ENCODE data around the gene SAXO1. TPM values are rescaled to one million over a fixed set of nuclear protein-coding genes. Genes with fewer than 3 reads are reported as not detected.

SAXO1 gene
- total RNA-seq, 1 experiment from 2014 or later: 0.09 TPM

DNA sequence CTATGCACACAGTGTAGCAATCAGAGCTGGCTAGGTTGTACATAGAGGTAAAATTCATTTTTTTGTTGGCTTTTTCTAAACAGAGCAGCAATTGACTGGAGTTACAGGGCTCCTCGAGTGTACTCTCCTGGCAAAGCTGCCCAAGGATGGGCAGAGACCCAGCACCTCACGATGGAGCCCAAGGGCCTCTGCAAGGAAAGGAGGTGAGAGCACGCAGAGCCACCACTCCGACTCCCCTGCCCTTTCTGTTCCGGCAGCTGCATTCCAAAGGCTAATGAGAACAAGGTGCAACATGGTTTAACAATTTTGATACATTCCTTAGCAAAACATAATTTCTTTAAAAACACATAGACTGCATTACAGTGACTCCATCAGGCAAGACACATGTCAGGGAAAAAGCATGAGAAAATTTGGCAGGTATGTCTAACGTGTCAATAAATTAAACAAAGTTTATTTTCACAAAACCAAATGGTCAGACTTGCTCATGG is 47.5 kb downstream of the SAXO1 start (continued):
- TF ChIP-seq, protein P1, sequence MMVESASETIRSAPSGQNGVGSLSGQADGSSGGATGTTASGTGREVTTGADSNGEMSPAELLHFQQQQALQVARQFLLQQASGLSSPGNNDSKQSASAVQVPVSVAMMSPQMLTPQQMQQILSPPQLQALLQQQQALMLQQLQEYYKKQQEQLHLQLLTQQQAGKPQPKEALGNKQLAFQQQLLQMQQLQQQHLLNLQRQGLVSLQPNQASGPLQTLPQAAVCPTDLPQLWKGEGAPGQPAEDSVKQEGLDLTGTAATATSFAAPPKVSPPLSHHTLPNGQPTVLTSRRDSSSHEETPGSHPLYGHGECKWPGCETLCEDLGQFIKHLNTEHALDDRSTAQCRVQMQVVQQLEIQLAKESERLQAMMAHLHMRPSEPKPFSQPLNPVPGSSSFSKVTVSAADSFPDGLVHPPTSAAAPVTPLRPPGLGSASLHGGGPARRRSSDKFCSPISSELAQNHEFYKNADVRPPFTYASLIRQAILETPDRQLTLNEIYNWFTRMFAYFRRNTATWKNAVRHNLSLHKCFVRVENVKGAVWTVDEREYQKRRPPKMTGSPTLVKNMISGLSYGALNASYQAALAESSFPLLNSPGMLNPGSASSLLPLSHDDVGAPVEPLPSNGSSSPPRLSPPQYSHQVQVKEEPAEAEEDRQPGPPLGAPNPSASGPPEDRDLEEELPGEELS (CRISPR knock-in tag; IDR thresholded peaks at IDR 0.05): no peak
- TF ChIP-seq JAZF1 (CRISPR knock-in tag; IDR thresholded peaks at IDR 0.05): no peak
- TF ChIP-seq, protein P2, sequence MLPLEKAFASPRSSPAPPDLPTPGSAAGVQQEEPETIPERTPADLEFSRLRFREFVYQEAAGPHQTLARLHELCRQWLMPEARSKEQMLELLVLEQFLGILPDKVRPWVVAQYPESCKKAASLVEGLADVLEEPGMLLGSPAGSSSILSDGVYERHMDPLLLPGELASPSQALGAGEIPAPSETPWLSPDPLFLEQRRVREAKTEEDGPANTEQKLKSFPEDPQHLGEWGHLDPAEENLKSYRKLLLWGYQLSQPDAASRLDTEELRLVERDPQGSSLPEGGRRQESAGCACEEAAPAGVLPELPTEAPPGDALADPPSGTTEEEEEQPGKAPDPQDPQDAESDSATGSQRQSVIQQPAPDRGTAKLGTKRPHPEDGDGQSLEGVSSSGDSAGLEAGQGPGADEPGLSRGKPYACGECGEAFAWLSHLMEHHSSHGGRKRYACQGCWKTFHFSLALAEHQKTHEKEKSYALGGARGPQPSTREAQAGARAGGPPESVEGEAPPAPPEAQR (CRISPR knock-in tag; IDR thresholded peaks at IDR 0.05): no peak
- no peak for TF ChIP-seq NFYB (CRISPR knock-in tag; conservative IDR thresholded peaks at IDR 0.05; ENCODE audit: low read depth)

- CTCF ChIA-PET: interaction anchor here (1.4 kb wide), 1 partner anchor 483 kb away, joined by 3 read pairs; no protein-coding TSS in a partner anchor
- Mint-ChIP-seq H3K4me1 (peaks cover 9% of the 10 kb centered on the region), H3K9me3 (peaks cover 13% of the 10 kb centered on the region), H3K36me3 (peaks cover 11% of the 10 kb centered on the region; the same call in 1 of the 2 replicates), H3K27me3 (ENCODE audit: low read depth) (no peaks in the 10 kb centered on the region), H3K4me3 (no peak overlapping the region), H3K27ac (no peak overlapping the region)
- POLR2A ChIA-PET: no interaction called here
- no peak for ATAC-seq
- DNase-seq (ENCODE audit: low spot score): no peak
- TF ChIP-seq IRF2 (CRISPR knock-in tag; IDR thresholded peaks at IDR 0.05; ENCODE audit: borderline replicate concordance, low read depth) (no peak), ETV6 (CRISPR knock-in tag; IDR thresholded peaks at IDR 0.05) (no peak), MYBL2 (CRISPR knock-in tag; IDR thresholded peaks at IDR 0.05) (no peak), FOXK1 (CRISPR knock-in tag; IDR thresholded peaks at IDR 0.05) (no peak), NFE2L1 (CRISPR knock-in tag; IDR thresholded peaks at IDR 0.05) (no peak), ZBTB21 (CRISPR knock-in tag; IDR thresholded peaks at IDR 0.05; ENCODE audit: borderline replicate concordance) (no peak), ATF2 (CRISPR knock-in tag; IDR thresholded peaks at IDR 0.05; ENCODE audit: borderline replicate concordance, low read depth) (no peak), JUN (CRISPR knock-in tag; IDR thresholded peaks at IDR 0.05) (no peak), ATF1 (CRISPR knock-in tag; IDR thresholded peaks at IDR 0.05) (no peak), SOX15 (CRISPR knock-in tag; IDR thresholded peaks at IDR 0.05) (no peak), MAX (CRISPR knock-in tag; IDR thresholded peaks at IDR 0.05) (no peak), EMX1 (CRISPR knock-in tag; IDR thresholded peaks at IDR 0.05) (no peak)
- TF ChIP-seq, protein P3, sequence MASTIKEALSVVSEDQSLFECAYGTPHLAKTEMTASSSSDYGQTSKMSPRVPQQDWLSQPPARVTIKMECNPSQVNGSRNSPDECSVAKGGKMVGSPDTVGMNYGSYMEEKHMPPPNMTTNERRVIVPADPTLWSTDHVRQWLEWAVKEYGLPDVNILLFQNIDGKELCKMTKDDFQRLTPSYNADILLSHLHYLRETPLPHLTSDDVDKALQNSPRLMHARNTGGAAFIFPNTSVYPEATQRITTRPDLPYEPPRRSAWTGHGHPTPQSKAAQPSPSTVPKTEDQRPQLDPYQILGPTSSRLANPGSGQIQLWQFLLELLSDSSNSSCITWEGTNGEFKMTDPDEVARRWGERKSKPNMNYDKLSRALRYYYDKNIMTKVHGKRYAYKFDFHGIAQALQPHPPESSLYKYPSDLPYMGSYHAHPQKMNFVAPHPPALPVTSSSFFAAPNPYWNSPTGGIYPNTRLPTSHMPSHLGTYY (CRISPR knock-in tag; IDR thresholded peaks at IDR 0.05): no peak
- TF ChIP-seq, protein P1 (CRISPR knock-in tag; IDR thresholded peaks at IDR 0.05): no peak
These were observed 50.8 kb downstream of the SAXO1 start for GRCh38 chr9:18982262-18982620.
